ENCODE data around the gene TPPP. TPM values are rescaled to one million over a fixed set of nuclear protein-coding genes. Genes with fewer than 3 reads are reported as not detected.
"Not testable (repeated sequence)": the region's sequence is repeated elsewhere in the genome, so short reads cannot be mapped to it uniquely, and the experiment has no call there.

Gene TPPP
- total and polyA plus RNA-seq, 12 donors: 0.39 to 9.1 (median 2.0) TPM

DNA sequence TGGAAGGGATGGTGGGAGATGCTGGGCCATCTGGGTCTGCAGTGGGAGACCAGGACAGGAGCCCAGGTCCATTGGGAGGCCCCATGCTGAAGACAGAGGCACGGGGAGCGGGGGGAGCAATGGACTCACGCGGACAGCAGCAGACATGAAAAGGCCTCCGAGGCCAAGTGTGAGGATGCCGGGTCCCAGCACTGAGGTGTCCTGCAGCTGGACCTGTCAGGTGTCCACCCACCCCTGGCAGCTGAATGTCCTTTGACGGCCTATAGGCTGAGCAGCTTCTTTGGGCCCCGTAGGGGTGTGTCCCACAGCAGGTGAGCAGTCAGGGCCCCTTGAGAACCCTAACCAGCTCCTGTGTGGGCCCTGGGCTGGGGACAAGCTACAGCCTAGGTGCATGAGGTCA lies 3.0 kb upstream of the TPPP start:
- H3K36me3 ChIP-seq (replicated peaks in 1 of 2); H3K27ac ChIP-seq; H3K4me3 ChIP-seq; H3K27me3 ChIP-seq; intact Hi-C loops (cut with DNase I); DNase-seq; H3K4me1 ChIP-seq (replicated peaks in 1 of 2): not testable (repeated sequence)
- WGBS, 4 donors: 75 to 90% (median 88%) methylated on average over 2 to 8 of the region's 8 CpGs
- H3K9me3 ChIP-seq (replicated peaks in 1 of 3): peaks cover 0 to 12% (median 0%) of the 10 kb centered on the region in 3 donors

DNA sequence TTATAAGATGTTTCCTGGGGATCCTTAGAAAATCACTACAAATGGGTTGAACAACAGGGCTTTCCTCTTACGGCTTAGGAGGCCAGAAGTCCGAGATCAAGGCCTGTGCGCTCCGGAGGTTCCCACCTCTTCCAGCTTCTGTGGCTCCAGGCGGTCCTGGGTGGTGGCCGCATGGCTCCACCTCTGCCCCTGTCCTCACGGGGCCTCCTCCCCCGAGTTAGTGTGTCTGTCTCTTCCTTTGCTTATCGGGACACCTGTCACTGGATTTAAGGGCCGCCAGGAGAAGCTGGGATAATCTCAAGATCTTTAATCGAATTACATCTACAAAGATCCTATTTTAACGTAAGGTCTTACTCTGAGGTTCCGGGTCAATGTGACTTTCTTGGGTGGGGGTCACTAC lies 2.3 kb upstream of the TPPP start:
- H3K4me1 ChIP-seq (replicated peaks in 1 of 2); H3K27ac ChIP-seq; H3K4me3 ChIP-seq; H3K27me3 ChIP-seq; H3K36me3 ChIP-seq (replicated peaks in 1 of 2); DNase-seq; intact Hi-C loops (cut with DNase I): not testable (repeated sequence)
- 90 to 96% methylated on average over 4 to 10 of the region's 13 CpGs; no CpG with 5 or more reads in 2 of the 4 donors for WGBS, 4 donors
- H3K9me3 ChIP-seq (replicated peaks in 1 of 3): peaks cover 0 to 12% (median 0%) of the 10 kb centered on the region in 3 donors

DNA sequence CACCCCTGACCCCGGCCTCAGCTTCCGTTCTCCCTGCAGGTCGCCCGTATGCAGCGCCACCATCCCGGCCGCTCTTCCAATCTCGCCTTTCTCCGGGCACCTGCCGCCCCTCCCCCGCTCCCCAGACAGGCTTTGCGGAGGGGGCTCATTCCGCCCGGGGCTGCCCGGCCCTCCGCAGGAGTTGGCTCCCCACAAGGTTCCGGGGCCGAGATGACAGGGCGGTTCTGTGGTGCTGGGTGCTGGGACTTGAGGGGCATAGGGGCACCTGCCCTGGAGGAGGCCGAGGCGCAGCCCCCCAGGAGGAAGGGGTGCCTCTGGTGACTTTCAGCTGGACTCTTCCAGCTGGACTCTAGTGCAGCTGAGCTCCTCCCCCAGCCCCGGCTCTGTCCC lies 885 bp upstream of the TPPP start:
- intact Hi-C loops (cut with DNase I); H3K9me3 ChIP-seq (replicated peaks in 1 of 3); H3K36me3 ChIP-seq (replicated peaks in 1 of 2); H3K4me1 ChIP-seq (replicated peaks in 1 of 2); H3K27me3 ChIP-seq; H3K27ac ChIP-seq: not testable (repeated sequence)
- peak in 1 of 7 donors; percentile 38 for DNase-seq
- 6 to 7% methylated on average over 12 to 13 of the region's 22 CpGs; no CpG with 5 or more reads in 2 of the 4 donors for WGBS, 4 donors
- peak overlapping the region in 1 of 4 donors; percentile 88 for H3K4me3 ChIP-seq

DNA sequence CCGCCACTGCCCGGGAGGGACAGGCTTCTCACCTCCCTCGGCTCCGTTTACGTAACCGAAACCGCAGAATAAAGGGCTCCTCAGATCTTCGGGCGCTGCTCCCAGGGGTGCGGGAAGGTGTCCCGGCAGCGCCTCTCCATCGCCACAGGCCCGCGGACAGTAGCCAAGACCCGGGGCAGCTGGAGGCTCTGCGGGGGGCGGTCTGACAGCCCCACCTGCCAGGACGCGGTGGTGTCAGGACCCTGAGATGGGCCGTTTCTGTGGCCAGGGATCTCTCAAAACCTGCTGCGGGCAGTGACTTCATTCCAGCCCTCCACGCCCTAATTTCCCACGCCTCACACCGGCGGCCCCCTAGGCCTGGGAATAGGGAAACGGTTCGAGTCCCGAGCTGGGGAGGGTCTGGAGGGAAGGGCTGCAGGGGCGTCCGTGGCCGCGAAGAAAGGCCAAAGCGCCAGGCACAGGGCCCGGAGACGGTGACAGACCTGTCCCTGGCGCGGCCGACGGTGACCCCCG lies 567 bp downstream of the TPPP start:
- peak overlapping the region in 1 of 5 donors; percentile 30 for H3K27ac ChIP-seq
- DNase-seq; H3K27me3 ChIP-seq; H3K36me3 ChIP-seq (replicated peaks in 1 of 2); intact Hi-C loops (cut with DNase I); H3K9me3 ChIP-seq (replicated peaks in 1 of 3); H3K4me1 ChIP-seq (replicated peaks in 1 of 2): not testable (repeated sequence)
- peak overlapping the region in 1 of 4 donors; percentile 88 for H3K4me3 ChIP-seq
- 0 to 1% (median 1%) methylated on average over 12 to 39 of the region's 41 CpGs for WGBS, 4 donors

DNA sequence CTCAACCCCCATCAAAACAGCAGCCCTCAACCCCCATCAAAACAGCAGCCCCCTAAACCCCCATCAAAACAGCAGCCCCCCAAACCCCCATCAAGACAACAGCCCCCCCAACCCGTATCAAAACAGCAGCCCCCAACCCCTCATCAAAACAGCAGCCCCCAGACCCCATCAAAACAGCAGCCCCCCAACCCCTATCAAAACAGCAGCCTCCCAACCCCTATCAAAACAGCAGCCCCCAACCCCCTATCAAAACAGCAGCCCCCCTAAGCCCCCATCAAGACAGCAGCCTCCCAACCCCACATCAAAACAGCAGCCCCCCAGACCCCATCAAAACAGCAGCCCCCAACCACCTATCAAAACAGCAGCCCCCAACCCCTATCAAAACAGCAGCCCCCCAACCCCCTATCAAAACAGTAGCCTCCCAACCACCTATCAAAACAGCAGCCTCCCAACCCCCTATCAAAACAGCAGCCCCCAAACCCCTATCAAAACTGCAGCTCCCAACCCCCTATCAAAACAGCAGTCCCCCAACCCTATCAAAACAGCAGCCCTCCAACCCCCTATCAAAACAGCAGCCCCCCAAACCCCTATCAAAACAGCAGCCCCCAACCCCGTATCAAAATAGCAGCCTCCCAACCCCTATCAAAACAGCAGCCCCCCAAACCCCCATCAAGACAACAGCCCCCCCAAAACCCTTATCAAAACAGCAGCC lies 1.2 kb downstream of the TPPP start:
- WGBS, 4 donors: 23 to 33% (median 27%) methylated on average over 1 to 2 of the region's 2 CpGs
- no peaks in the 10 kb centered on the region for H3K27me3 ChIP-seq
- H3K4me1 ChIP-seq (replicated peaks in 1 of 2): peaks cover 0 to 4% of the 10 kb centered on the region in 2 donors
- no peaks in the 10 kb centered on the region for H3K9me3 ChIP-seq (replicated peaks in 1 of 3)
- H3K27ac ChIP-seq: no peak overlapping the region
- no peaks in the 10 kb centered on the region for H3K36me3 ChIP-seq (replicated peaks in 1 of 2)
- TF ChIP-seq, protein P1, sequence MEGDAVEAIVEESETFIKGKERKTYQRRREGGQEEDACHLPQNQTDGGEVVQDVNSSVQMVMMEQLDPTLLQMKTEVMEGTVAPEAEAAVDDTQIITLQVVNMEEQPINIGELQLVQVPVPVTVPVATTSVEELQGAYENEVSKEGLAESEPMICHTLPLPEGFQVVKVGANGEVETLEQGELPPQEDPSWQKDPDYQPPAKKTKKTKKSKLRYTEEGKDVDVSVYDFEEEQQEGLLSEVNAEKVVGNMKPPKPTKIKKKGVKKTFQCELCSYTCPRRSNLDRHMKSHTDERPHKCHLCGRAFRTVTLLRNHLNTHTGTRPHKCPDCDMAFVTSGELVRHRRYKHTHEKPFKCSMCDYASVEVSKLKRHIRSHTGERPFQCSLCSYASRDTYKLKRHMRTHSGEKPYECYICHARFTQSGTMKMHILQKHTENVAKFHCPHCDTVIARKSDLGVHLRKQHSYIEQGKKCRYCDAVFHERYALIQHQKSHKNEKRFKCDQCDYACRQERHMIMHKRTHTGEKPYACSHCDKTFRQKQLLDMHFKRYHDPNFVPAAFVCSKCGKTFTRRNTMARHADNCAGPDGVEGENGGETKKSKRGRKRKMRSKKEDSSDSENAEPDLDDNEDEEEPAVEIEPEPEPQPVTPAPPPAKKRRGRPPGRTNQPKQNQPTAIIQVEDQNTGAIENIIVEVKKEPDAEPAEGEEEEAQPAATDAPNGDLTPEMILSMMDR (IDR thresholded peaks at IDR 0.05): no peak
- TF ChIP-seq POLR2A (IDR thresholded peaks at IDR 0.05): no peak
- H3K4me3 ChIP-seq: peak overlapping the region in 1 of 4 donors; percentile 88
- intact Hi-C loops (cut with DNase I): no loop called here
- DNase-seq: no peak

DNA sequence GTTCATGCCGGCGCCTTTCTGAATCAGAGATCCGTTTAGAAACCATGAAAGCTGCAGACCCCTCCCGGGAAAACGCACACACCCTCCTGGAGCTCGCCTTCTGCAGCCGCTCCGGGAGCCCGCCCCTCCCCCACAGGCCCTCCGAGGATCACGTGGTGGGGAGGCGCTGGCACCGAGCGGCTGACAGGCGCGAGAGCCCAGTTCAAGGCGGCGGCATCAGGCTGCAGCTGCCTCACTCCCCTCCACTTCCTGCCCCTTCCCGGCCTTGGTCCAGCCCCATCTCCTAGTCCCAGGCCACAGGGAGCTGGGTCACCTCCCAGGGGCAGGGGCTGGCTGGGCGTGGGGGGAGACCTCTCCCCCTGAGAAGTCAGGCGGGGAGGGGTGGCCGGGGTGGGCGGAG lies 2.1 kb downstream of the TPPP start:
- H3K27me3 ChIP-seq; H3K4me3 ChIP-seq; intact Hi-C loops (cut with DNase I); H3K9me3 ChIP-seq (replicated peaks in 1 of 3); H3K27ac ChIP-seq; DNase-seq; H3K36me3 ChIP-seq (replicated peaks in 1 of 2); H3K4me1 ChIP-seq (replicated peaks in 1 of 2): not testable (repeated sequence)
- no CpG with 5 or more reads among the region's 23 CpGs for WGBS, 4 donors

DNA sequence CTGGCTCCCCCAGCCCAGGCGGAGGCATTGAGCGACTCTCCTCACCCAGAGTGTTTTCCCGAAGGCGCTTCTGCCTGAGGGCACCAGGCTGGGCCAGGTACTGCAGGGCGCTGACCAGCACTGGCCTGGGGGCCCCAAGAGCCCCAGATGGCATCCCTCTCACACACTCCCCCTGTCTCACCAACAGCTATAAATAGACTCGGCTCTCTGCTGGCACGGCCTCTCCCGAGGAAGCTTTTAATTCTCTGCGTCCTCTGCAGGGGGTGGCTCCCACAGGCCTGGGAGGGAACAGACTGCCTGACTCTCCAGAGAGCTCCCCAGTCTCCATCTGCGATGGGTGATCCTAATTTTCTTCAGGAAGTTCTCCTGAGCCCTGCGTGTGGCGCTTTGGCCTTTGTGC lies 2.9 kb downstream of the TPPP start:
- H3K27me3 ChIP-seq; H3K4me1 ChIP-seq (replicated peaks in 1 of 2); H3K9me3 ChIP-seq (replicated peaks in 1 of 3); H3K4me3 ChIP-seq; H3K36me3 ChIP-seq (replicated peaks in 1 of 2); intact Hi-C loops (cut with DNase I); H3K27ac ChIP-seq; DNase-seq: not testable (repeated sequence)
- no CpG with 5 or more reads among the region's 12 CpGs for WGBS, 4 donors

DNA sequence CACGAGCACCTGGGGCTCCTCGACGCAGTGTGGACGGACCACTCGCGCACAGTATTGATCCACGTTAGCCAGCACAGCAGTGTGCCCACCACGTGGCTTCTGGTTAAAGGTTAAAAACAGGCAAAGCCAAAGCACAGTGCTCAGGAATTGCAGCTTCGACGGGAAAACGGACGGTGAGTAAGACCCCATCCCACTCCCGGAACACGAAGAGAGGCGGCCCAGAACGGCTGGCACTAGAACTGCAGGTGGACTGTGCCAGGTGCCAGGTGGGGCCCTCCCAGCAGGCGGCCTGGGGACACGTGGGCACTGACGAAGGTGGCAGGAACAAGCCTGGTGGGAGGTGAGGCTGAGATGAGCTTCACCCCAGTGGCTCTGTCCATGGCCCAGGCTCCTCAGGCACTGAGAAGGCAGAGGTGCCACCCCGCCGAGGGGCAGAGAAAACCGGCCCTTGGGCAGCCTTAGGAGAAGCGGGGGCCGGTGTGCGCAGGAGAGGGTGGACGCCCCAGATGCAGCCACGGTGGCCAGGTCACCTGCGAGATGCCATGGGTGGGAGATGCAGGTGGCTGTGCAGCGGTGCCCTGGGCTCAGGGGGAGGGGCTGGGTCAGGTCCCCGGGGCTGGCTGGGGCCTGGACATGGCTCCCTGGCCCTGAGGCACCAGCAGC lies 4.7 kb downstream of the TPPP start:
- intact Hi-C loops (cut with DNase I): loop anchor here in 1 of 2 donors (10.0 kb wide), 1 partner anchor 86 kb away; no protein-coding TSS in a partner anchor
- not testable (repeated sequence) for DNase-seq; H3K9me3 ChIP-seq (replicated peaks in 1 of 3); H3K36me3 ChIP-seq (replicated peaks in 1 of 2); H3K4me3 ChIP-seq; H3K4me1 ChIP-seq (replicated peaks in 1 of 2); H3K27ac ChIP-seq; H3K27me3 ChIP-seq
- WGBS, 4 donors: 81 to 94% (median 89%) methylated on average over 15 to 18 of the region's 30 CpGs

DNA sequence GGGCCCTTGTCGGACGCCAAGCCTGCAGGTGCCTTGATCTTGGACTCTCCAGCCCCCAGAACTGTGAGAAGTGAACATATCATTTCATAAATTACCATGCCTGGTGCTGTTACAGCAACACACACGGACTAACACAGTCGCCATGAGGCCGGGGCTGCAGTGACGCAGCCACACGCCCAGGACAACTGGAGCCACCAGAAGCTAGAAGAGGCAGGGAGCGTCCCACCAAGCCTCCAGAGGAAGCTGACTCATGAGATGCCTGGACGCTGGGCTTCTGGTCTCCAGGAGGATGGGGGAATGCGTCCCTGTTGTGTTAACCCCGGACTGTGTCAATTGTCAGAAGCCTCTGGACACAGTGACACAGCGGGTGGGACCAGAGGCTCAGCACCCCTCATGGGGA lies 6.2 kb downstream of the TPPP start:
- H3K9me3 ChIP-seq (replicated peaks in 1 of 3); H3K4me1 ChIP-seq (replicated peaks in 1 of 2); H3K27ac ChIP-seq; H3K27me3 ChIP-seq; H3K4me3 ChIP-seq; H3K36me3 ChIP-seq (replicated peaks in 1 of 2): not testable (repeated sequence)
- 83 to 97% (median 90%) methylated on average over 3 to 12 of the region's 12 CpGs; no CpG with 5 or more reads in 1 of the 4 donors for WGBS, 4 donors
- intact Hi-C loops (cut with DNase I): loop anchor here in 1 of 2 donors (10.0 kb wide), 1 partner anchor 88 kb away; no protein-coding TSS in a partner anchor
- DNase-seq: peak in 1 of 7 donors; percentile 18

DNA sequence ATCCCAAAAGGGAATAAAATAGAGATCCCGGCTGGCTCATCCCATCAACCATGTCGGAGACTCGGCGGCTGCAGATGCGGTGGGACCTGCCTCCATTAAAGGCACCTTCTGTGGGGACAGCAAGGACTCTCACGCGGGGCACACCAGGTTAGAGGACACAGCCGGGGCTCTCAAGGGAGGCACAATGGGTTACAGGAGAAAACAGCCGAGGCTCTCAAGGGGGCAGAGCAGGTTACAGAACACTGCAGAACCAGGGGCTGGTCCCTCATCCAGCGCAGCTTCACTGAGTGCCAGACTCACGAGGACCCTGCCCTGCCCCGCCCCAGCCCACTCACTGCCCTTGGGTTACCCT lies 7.0 kb downstream of the TPPP start:
- not testable (repeated sequence) for H3K27me3 ChIP-seq; H3K36me3 ChIP-seq (replicated peaks in 1 of 2); H3K4me1 ChIP-seq (replicated peaks in 1 of 2); H3K9me3 ChIP-seq (replicated peaks in 1 of 3); H3K4me3 ChIP-seq; H3K27ac ChIP-seq
- 79 to 93% (median 89%) methylated on average over 10 to 11 of the region's 12 CpGs for whole genome bisulfite sequencing, 4 donors
- DNase-seq: peak in 1 of 7 donors; percentile 39
- intact Hi-C loops (cut with DNase I): loop anchor here in 1 of 2 donors (10.0 kb wide), 1 partner anchor 89 kb away; no protein-coding TSS in a partner anchor
